Dendritic cell treated with granulocyte-macrophage colony-stimulating factor and Interleukin-4, amounts not matched to agents 40 ng/mL and 50 ng/mL, for 4 days (primary cell): ENCODE data around the gene ITSN1.

Experiments
- H3K27ac Mint-ChIP-seq: one replicate; pipeline ENCODE4 v1.8.0; 2022; ENCODE audit warnings: mild to moderate bottlenecking, mixed read lengths
- H3K27me3 Mint-ChIP-seq: one replicate; pipeline ENCODE4 v1.8.0; 2022; ENCODE audit warnings: mild to moderate bottlenecking, mixed read lengths
- H3K36me3 Mint-ChIP-seq: one replicate; pipeline ENCODE4 v1.8.0; 2022; ENCODE audit warnings: low read depth, mixed read lengths
- H3K4me1 Mint-ChIP-seq: one replicate; pipeline ENCODE4 v1.8.0; 2022; ENCODE audit warnings: low read depth, mixed read lengths
- H3K4me3 Mint-ChIP-seq: one replicate; pipeline ENCODE4 v1.8.0; 2022; ENCODE audit warnings: mild to moderate bottlenecking, moderate library complexity, mixed read lengths
- H3K9me3 Mint-ChIP-seq: one replicate; pipeline ENCODE4 v1.8.0; 2022; ENCODE audit warnings: mixed read lengths
- intact Hi-C: fragments of 100-400 bp; cut with micrococcal nuclease; formaldehyde crosslinking; loops from one replicate; pipeline ENCODE4 v1.15.0; 2022

The ITSN1 gene

GRCh38 chr21:33815143-33815707, 172.9 kb downstream of the ITSN1 start:
- H3K4me3 Mint-ChIP-seq = no peak overlapping the region
- intact Hi-C loops = no loop called here
- H3K27ac Mint-ChIP-seq = peak overlapping the region; percentile 30
- peaks cover 46% of the 10 kb centered on the region for H3K36me3 Mint-ChIP-seq
- H3K27me3 Mint-ChIP-seq = no peaks in the 10 kb centered on the region
- no peaks in the 10 kb centered on the region for H3K9me3 Mint-ChIP-seq
- peaks cover 44% of the 10 kb centered on the region for H3K4me1 Mint-ChIP-seq

GRCh38 chr21:33816174-33816573, 173.9 kb downstream of the ITSN1 start:
- H3K9me3 Mint-ChIP-seq = no peaks in the 10 kb centered on the region

GRCh38 chr21:33817138-33817537, 174.8 kb downstream of the ITSN1 start:
- intact Hi-C loops = no loop called here
- no peaks in the 10 kb centered on the region for H3K27me3 Mint-ChIP-seq
- no peak overlapping the region for H3K4me3 Mint-ChIP-seq
- peaks cover 29% of the 10 kb centered on the region for H3K4me1 Mint-ChIP-seq
- H3K27ac Mint-ChIP-seq = no peak overlapping the region
- H3K9me3 Mint-ChIP-seq = no peaks in the 10 kb centered on the region
- H3K36me3 Mint-ChIP-seq = peaks cover 59% of the 10 kb centered on the region

More at GRCh38 chr21:33816174-33816573, 173.9 kb downstream of the ITSN1 start:
- no peak overlapping the region for H3K4me3 Mint-ChIP-seq
- intact Hi-C loops = no loop called here
- peaks cover 37% of the 10 kb centered on the region for H3K4me1 Mint-ChIP-seq
- H3K36me3 Mint-ChIP-seq = peaks cover 49% of the 10 kb centered on the region
- H3K27me3 Mint-ChIP-seq = no peaks in the 10 kb centered on the region
- no peak overlapping the region for H3K27ac Mint-ChIP-seq

- H3K36me3 Mint-ChIP-seq = peaks cover 62% of the 10 kb centered on the region
- H3K27me3 Mint-ChIP-seq = no peaks in the 10 kb centered on the region
- H3K27ac Mint-ChIP-seq = peak overlapping the region; percentile 40
- peaks cover 28% of the 10 kb centered on the region for H3K4me1 Mint-ChIP-seq
- no peak overlapping the region for H3K4me3 Mint-ChIP-seq
- H3K9me3 Mint-ChIP-seq = no peaks in the 10 kb centered on the region
- intact Hi-C loops = no loop called here
Observed at GRCh38 chr21:33817663-33818451, 175.6 kb downstream of the ITSN1 start.

GRCh38 chr21:33820230-33820770, 178.0 kb downstream of the ITSN1 start:
- H3K27me3 Mint-ChIP-seq = no peaks in the 10 kb centered on the region
- peaks cover 66% of the 10 kb centered on the region for H3K36me3 Mint-ChIP-seq
- intact Hi-C loops = no loop called here
- H3K27ac Mint-ChIP-seq = no peak overlapping the region
- H3K4me1 Mint-ChIP-seq = peaks cover 14% of the 10 kb centered on the region
- no peak overlapping the region for H3K4me3 Mint-ChIP-seq
- H3K9me3 Mint-ChIP-seq = no peaks in the 10 kb centered on the region

GRCh38 chr21:33820798-33821197, 178.5 kb downstream of the ITSN1 start:
- Mint-ChIP-seq H3K36me3 (peaks cover 64% of the 10 kb centered on the region), H3K4me1 (peaks cover 9% of the 10 kb centered on the region), H3K4me3 (no peak overlapping the region), H3K27me3 (no peaks in the 10 kb centered on the region), H3K9me3 (no peaks in the 10 kb centered on the region), H3K27ac (no peak overlapping the region)
- intact Hi-C loops = no loop called here

- H3K27ac Mint-ChIP-seq = no peak overlapping the region
- H3K9me3 Mint-ChIP-seq = no peaks in the 10 kb centered on the region
- peaks cover 9% of the 10 kb centered on the region for H3K4me1 Mint-ChIP-seq
- H3K4me3 Mint-ChIP-seq = no peak overlapping the region
- intact Hi-C loops = no loop called here
- no peaks in the 10 kb centered on the region for H3K27me3 Mint-ChIP-seq
- peaks cover 61% of the 10 kb centered on the region for H3K36me3 Mint-ChIP-seq
Observed at GRCh38 chr21:33821503-33822322, 179.4 kb downstream of the ITSN1 start.

GRCh38 chr21:33824156-33824941, 182.0 kb downstream of the ITSN1 start:
- no peak overlapping the region for H3K27ac Mint-ChIP-seq
- intact Hi-C loops = no loop called here
- H3K9me3 Mint-ChIP-seq = no peaks in the 10 kb centered on the region
- no peaks in the 10 kb centered on the region for H3K4me1 Mint-ChIP-seq
- H3K36me3 Mint-ChIP-seq = peaks cover 71% of the 10 kb centered on the region
- no peaks in the 10 kb centered on the region for H3K27me3 Mint-ChIP-seq
- H3K4me3 Mint-ChIP-seq = no peak overlapping the region

GRCh38 chr21:33825419-33825818, 183.1 kb downstream of the ITSN1 start:
- Mint-ChIP-seq H3K27ac (no peak overlapping the region), H3K4me3 (no peak overlapping the region), H3K9me3 (no peaks in the 10 kb centered on the region), H3K27me3 (no peaks in the 10 kb centered on the region), H3K36me3 (peaks cover 81% of the 10 kb centered on the region), H3K4me1 (no peaks in the 10 kb centered on the region)
- intact Hi-C loops = no loop called here

- Mint-ChIP-seq H3K27me3 (no peaks in the 10 kb centered on the region), H3K4me3 (no peak overlapping the region), H3K4me1 (no peaks in the 10 kb centered on the region), H3K36me3 (peaks cover 85% of the 10 kb centered on the region), H3K27ac (no peak overlapping the region), H3K9me3 (no peaks in the 10 kb centered on the region)
- intact Hi-C loops = no loop called here
Observed at GRCh38 chr21:33825915-33826314, 183.6 kb downstream of the ITSN1 start.

GRCh38 chr21:33828083-33828482, 185.8 kb downstream of the ITSN1 start:
- intact Hi-C loops = no loop called here
- Mint-ChIP-seq H3K4me3 (no peak overlapping the region), H3K4me1 (no peaks in the 10 kb centered on the region), H3K27me3 (no peaks in the 10 kb centered on the region), H3K27ac (no peak overlapping the region), H3K36me3 (peaks cover 91% of the 10 kb centered on the region), H3K9me3 (no peaks in the 10 kb centered on the region)

GRCh38 chr21:33828577-33828976, 186.3 kb downstream of the ITSN1 start:
- intact Hi-C loops = no loop called here
- no peak overlapping the region for H3K4me3 Mint-ChIP-seq

GRCh38 chr21:33829844-33830243, 187.5 kb downstream of the ITSN1 start:
- peaks cover 81% of the 10 kb centered on the region for H3K36me3 Mint-ChIP-seq
- no peak overlapping the region for H3K27ac Mint-ChIP-seq
- intact Hi-C loops = no loop called here
- H3K27me3 Mint-ChIP-seq = no peaks in the 10 kb centered on the region
- H3K4me3 Mint-ChIP-seq = no peak overlapping the region
- no peaks in the 10 kb centered on the region for H3K9me3 Mint-ChIP-seq
- H3K4me1 Mint-ChIP-seq = no peaks in the 10 kb centered on the region

More at GRCh38 chr21:33828577-33828976, 186.3 kb downstream of the ITSN1 start:
- no peaks in the 10 kb centered on the region for H3K9me3 Mint-ChIP-seq
- H3K4me1 Mint-ChIP-seq = no peaks in the 10 kb centered on the region
- no peaks in the 10 kb centered on the region for H3K27me3 Mint-ChIP-seq
- peaks cover 87% of the 10 kb centered on the region for H3K36me3 Mint-ChIP-seq
- H3K27ac Mint-ChIP-seq = no peak overlapping the region
